CD4-positive, alpha-beta T cell (primary cell): ENCODE data around the gene BTBD8. TPM values are rescaled to one million over a fixed set of nuclear protein-coding genes. Genes with fewer than 3 reads are reported as not detected.

Experiments
- ATAC-seq: fragments of 200-7000 bp; cut with Tn5 transposase; one replicate; pipeline ENCODE4 v1.10.0; 2022; ENCODE audit warnings: mild to moderate bottlenecking; ENCODE audit not compliant: poor library complexity
- CTCF ChIA-PET: fragments of 350-600 bp; sonication (Branson Sonifier 250); formaldehyde crosslinking; loops from one replicate; lab custom pipeline; 2021; ENCODE audit warnings: antibody characterized with exemption, inconsistent platforms; lab: Charles Lee
- POLR2A ChIA-PET: fragments of 350-600 bp; sonication (Branson Sonifier 250); formaldehyde crosslinking; loops from one replicate; lab custom pipeline; 2021; ENCODE audit warnings: antibody characterized with exemption, inconsistent platforms; lab: Charles Lee
- DNase-seq, 14 experiments: peaks; one replicate each; pipeline ENCODE4 v3.0.0-alpha.2; 2013 to 2020; ENCODE audit warnings: mixed read lengths in 2 of 14
- H3K27ac ChIP-seq, 2 donors: one replicate each; pipeline versions ENCODE4 v1.5.1 to v1.7.0; 2013; ENCODE audit warnings: low read length in 2 of 2, low read depth in 1 of 2, mild to moderate bottlenecking in 1 of 2
- H3K27me3 ChIP-seq, 2 experiments: 1 replicate in 1 of 2; 2 replicates in 1 of 2; pipeline versions ENCODE4 v1.6.1 to v1.7.0; 2013; ENCODE audit warnings: low read length in 2 of 2, control low read depth in 1 of 2, mild to moderate bottlenecking in 1 of 2, moderate library complexity in 1 of 2; ENCODE audit not compliant: insufficient read depth in 2 of 2, control insufficient read depth in 1 of 2
- H3K36me3 ChIP-seq: one replicate; pipeline ENCODE4 v1.6.1; 2013; ENCODE audit warnings: low read length, control low read depth; ENCODE audit not compliant: insufficient read depth
- H3K4me1 ChIP-seq: one replicate; pipeline ENCODE4 v1.6.1; 2013; ENCODE audit warnings: low read length, control low read depth; ENCODE audit not compliant: insufficient read depth
- H3K4me3 ChIP-seq: one replicate; pipeline ENCODE4 v1.5.1; 2013; ENCODE audit warnings: mild to moderate bottlenecking, low read length, moderate library complexity
- H3K9me3 ChIP-seq, 2 experiments: 1 replicate in 1 of 2; 2 replicates in 1 of 2; pipeline versions ENCODE4 v1.6.1 to v1.7.0; 2013; ENCODE audit warnings: low read length in 2 of 2, mild to moderate bottlenecking in 2 of 2, control low read depth in 1 of 2, moderate library complexity in 1 of 2; ENCODE audit not compliant: control insufficient read depth in 1 of 2, insufficient read depth in 1 of 2
- H3K27ac Mint-ChIP-seq: one replicate; pipeline ENCODE4 v1.8.0; 2020; ENCODE audit warnings: mixed read lengths
- H3K27me3 Mint-ChIP-seq: one replicate; pipeline ENCODE4 v1.8.0; 2021; ENCODE audit warnings: mixed read lengths
- H3K36me3 Mint-ChIP-seq: one replicate; pipeline ENCODE4 v1.8.0; 2021; ENCODE audit warnings: low read depth, mixed read lengths
- H3K4me1 Mint-ChIP-seq: one replicate; pipeline ENCODE4 v1.8.0; 2021; ENCODE audit warnings: low read depth, mixed read lengths
- H3K4me3 Mint-ChIP-seq: one replicate; pipeline ENCODE4 v1.8.0; 2020; ENCODE audit warnings: mild to moderate bottlenecking, mixed read lengths
- H3K9me3 Mint-ChIP-seq: one replicate; pipeline ENCODE4 v1.8.0; 2020; ENCODE audit warnings: mixed read lengths
- intact Hi-C, 2 experiments: fragments of 100-400 bp; cut with DNase I in 1 of 2; cut with micrococcal nuclease in 1 of 2; formaldehyde crosslinking; loops; one replicate each; pipeline versions ENCODE4 v1.15.1 to v1.9.0; 2023 to 2025; cut with DNase I, micrococcal nuclease
- total RNA-seq, 174 experiments: library from RNA in 2 of 174; stranded (reverse) in 2 of 174; gene quantifications; one replicate each; pipeline ENCODE4 v1.2.3 and lab custom pipeline; 2021 to 2026
- TF ChIP-seq, protein P1 (sequence below): fragments of 200-600 bp; IDR thresholded peaks from one replicate; pipeline ENCODE4 v1.8.0; 2022; ENCODE audit warnings: antibody characterized with exemption, mild to moderate bottlenecking

The BTBD8 gene
- total RNA-seq, 2 experiments from 2014 or later = 1.8 to 2.8 TPM

DNA sequence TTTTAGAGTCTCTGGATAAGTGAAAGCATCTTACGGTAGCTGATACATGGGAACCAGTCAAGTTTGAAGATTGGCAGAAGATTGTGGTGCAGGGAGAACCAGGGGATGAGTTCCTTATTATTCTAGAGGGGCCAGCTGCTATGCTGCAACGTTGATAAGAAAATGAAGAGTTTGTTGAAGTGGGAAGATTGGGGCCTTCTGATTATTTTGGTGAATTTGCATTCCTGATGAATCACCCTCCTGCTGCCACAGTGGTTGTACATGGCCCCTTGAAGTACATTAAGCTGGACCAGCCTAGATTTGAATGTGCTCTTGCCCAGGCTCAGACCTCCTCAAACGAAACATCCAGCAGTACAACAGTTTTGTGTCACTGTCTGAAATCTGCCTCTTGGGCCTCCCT is 45.9 kb downstream of the BTBD8 start:
- Histone ChIP-seq H3K36me3 (peaks cover 3% of the 10 kb centered on the region), H3K9me3 (no peaks in the 10 kb centered on the region), H3K27ac (no peak overlapping the region), H3K4me3 (no peak overlapping the region), H3K27me3 (no peaks in the 10 kb centered on the region), H3K4me1 (no peaks in the 10 kb centered on the region)
- Mint-ChIP-seq H3K36me3 (peaks cover 24% of the 10 kb centered on the region), H3K27ac (no peak overlapping the region), H3K27me3 (no peaks in the 10 kb centered on the region), H3K4me1 (peaks cover 9% of the 10 kb centered on the region), H3K4me3 (no peak overlapping the region), H3K9me3 (no peaks in the 10 kb centered on the region)
- DNase-seq = no peak
- CTCF ChIA-PET = no interaction called here
- no peak for ATAC-seq
- POLR2A ChIA-PET = no interaction called here
- intact Hi-C loops = no loop called here
- TF ChIP-seq, protein P1, sequence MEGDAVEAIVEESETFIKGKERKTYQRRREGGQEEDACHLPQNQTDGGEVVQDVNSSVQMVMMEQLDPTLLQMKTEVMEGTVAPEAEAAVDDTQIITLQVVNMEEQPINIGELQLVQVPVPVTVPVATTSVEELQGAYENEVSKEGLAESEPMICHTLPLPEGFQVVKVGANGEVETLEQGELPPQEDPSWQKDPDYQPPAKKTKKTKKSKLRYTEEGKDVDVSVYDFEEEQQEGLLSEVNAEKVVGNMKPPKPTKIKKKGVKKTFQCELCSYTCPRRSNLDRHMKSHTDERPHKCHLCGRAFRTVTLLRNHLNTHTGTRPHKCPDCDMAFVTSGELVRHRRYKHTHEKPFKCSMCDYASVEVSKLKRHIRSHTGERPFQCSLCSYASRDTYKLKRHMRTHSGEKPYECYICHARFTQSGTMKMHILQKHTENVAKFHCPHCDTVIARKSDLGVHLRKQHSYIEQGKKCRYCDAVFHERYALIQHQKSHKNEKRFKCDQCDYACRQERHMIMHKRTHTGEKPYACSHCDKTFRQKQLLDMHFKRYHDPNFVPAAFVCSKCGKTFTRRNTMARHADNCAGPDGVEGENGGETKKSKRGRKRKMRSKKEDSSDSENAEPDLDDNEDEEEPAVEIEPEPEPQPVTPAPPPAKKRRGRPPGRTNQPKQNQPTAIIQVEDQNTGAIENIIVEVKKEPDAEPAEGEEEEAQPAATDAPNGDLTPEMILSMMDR = no peak

DNA sequence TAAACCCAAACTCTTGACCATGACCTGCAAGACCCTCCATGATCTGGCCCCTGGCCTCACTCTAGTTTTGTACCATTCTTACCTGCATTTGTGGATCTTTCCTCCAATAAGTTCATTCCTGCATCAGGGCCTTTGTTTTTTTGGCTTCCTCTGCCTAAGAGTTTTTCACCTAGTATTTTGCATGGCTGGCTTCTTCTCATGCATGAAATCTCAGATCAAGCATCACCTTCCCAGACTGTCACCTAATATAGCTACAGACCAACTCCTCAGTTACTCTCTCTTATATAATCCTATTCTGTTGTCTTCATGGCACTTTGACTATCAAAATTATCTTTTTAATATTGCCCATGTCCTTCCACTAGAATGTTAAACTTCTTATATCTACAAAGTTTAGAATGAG is 54.2 kb downstream of the BTBD8 start:
- Mint-ChIP-seq H3K4me3 (no peak overlapping the region), H3K36me3 (peaks cover 41% of the 10 kb centered on the region), H3K9me3 (no peaks in the 10 kb centered on the region), H3K27me3 (no peaks in the 10 kb centered on the region), H3K4me1 (no peaks in the 10 kb centered on the region), H3K27ac (no peak overlapping the region)
- ChIA-PET POLR2A (no interaction called here), CTCF (no interaction called here)
- no peaks in the 10 kb centered on the region for H3K9me3 ChIP-seq
- intact Hi-C loops = no loop called here
- ATAC-seq (no peak), DNase-seq (no peak)
- H3K4me3 ChIP-seq = no peak overlapping the region
- H3K36me3 ChIP-seq = peaks cover 3% of the 10 kb centered on the region
- TF ChIP-seq, protein P1 = no peak
- H3K27me3 ChIP-seq = no peaks in the 10 kb centered on the region
- H3K27ac ChIP-seq = no peak overlapping the region
- H3K4me1 ChIP-seq = no peaks in the 10 kb centered on the region

DNA sequence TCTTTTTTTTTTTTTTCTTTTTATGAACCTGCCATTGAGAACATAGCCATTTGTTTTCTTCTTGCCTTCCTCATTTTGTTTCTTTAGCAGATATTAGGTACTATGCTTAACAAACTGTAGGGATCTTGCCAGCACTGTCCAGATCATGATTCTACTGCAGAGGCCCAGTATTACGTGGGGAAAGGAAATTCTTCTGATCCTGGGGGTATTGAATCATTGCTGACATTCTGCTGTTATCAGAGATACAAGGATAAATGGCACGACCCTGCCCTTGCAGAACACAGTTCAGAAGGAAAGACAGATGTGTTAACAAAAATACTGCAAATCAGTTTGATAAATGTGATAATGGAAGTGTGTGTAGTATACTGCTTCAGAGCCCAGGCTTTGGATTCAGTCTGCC is 56.2 kb downstream of the BTBD8 start:
- TF ChIP-seq, protein P1 = no peak

More for the DNA sequence above, 56.2 kb downstream of the BTBD8 start:
- ATAC-seq (no peak), DNase-seq (no peak)
- intact Hi-C loops = no loop called here
- ChIA-PET CTCF (no interaction called here), POLR2A (no interaction called here)
- H3K9me3 ChIP-seq = no peaks in the 10 kb centered on the region
- Mint-ChIP-seq H3K27me3 (no peaks in the 10 kb centered on the region), H3K27ac (no peak overlapping the region), H3K36me3 (peaks cover 33% of the 10 kb centered on the region), H3K9me3 (no peaks in the 10 kb centered on the region), H3K4me3 (no peak overlapping the region), H3K4me1 (no peaks in the 10 kb centered on the region)
- H3K4me1 ChIP-seq = no peaks in the 10 kb centered on the region
- H3K36me3 ChIP-seq = no peaks in the 10 kb centered on the region
- no peaks in the 10 kb centered on the region for H3K27me3 ChIP-seq
- H3K4me3 ChIP-seq = no peak overlapping the region
- H3K27ac ChIP-seq = no peak overlapping the region
